ENCODE results near the gene CPM.
A peak's percentile ranks its signal among the peaks of the same experiment; 100 is the strongest.

CPM gene

GRCh38 chr12:68932961-68933893 is at the start of gene CPM:
Gene CPM, minus strand, starts transcription at chr12:68933171. Its CDS starts 334 bp downstream, at chr12:68932837.
- DNase-seq = peak; percentile 21 to 68

- no peak for DNase-seq
These were observed 48.5 kb upstream of the CPM start for GRCh38 chr12:68981516-68981915.

- DNase-seq = no peak
These were observed 47.7 kb upstream of the CPM start for GRCh38 chr12:68980476-68981212.

- no peak for DNase-seq
These were observed 45.7 kb upstream of the CPM start for GRCh38 chr12:68978678-68979077.

GRCh38 chr12:68977909-68978610 is 45.1 kb upstream of the CPM start:
- DNase-seq = no peak

GRCh38 chr12:68977335-68977734 is 44.4 kb upstream of the CPM start:
- no peak for DNase-seq

GRCh38 chr12:68976395-68976841 is 43.4 kb upstream of the CPM start:
- no peak for DNase-seq

GRCh38 chr12:68975811-68976210 is 42.8 kb upstream of the CPM start:
- no peak for DNase-seq

- DNase-seq = no peak
These were observed 39.6 kb upstream of the CPM start for GRCh38 chr12:68972595-68972994.

GRCh38 chr12:68971404-68971803 is 38.4 kb upstream of the CPM start:
- no peak for DNase-seq

- no peak for DNase-seq
These were observed 38.0 kb upstream of the CPM start for GRCh38 chr12:68970951-68971350.

- DNase-seq = no peak
These were observed 37.3 kb upstream of the CPM start for GRCh38 chr12:68970306-68970705.

GRCh38 chr12:68967046-68967445 is 34.1 kb upstream of the CPM start:
- no peak for DNase-seq

- no peak for DNase-seq
These were observed 31.1 kb upstream of the CPM start for GRCh38 chr12:68963856-68964745.

- DNase-seq = no peak
These were observed 30.2 kb upstream of the CPM start for GRCh38 chr12:68962877-68963855.

GRCh38 chr12:68959891-68960464 is 27.0 kb upstream of the CPM start:
- no peak for DNase-seq

GRCh38 chr12:68959143-68959858 is 26.3 kb upstream of the CPM start:
- no peak for DNase-seq

GRCh38 chr12:68958322-68958721 is 25.4 kb upstream of the CPM start:
- DNase-seq = no peak

- no peak for DNase-seq
These were observed 24.3 kb upstream of the CPM start for GRCh38 chr12:68957273-68957672.

- DNase-seq = no peak
These were observed 23.5 kb upstream of the CPM start for GRCh38 chr12:68956466-68956865.

Measured in NCI-H524 (cell line).